ENCODE results near the gene ZNF157. TPM values are rescaled to one million over a fixed set of nuclear protein-coding genes. Genes with fewer than 3 reads are reported as not detected.

The ZNF157 gene
- polyA plus RNA-seq, 2 of the 4 experiments (the other 2 are of a cell fraction) = 0.05 to 0.06 TPM

Small RNA genes lying within 50 kb of the gene (small RNA-seq; reads per million reads assigned to genes)
- gene SNORA11C = 0 to 0.29 (median 0) reads per million in 6 experiments

Other genes with a start within 250 kb of the ZNF157 start
- gene NDUFB11, start 225.9 kb upstream of the ZNF157 start, polyA plus RNA-seq (2011; rRNA removed) = 84.5 and 101 TPM in 2 replicates
- 139 to 147 TPM (median 145 TPM) in 3 replicates for gene NDUFB11, start 225.9 kb upstream of the ZNF157 start, polyA plus RNA-seq (2017; fragmentation: RNase III; extraction: RNeasy Plus Mini Kit Qiagen cat#74134 plus additional on column Dnase treatment)
- 16.4 and 21.1 TPM in 2 replicates for gene RBM10, start 225.4 kb upstream of the ZNF157 start, polyA plus RNA-seq (2011; rRNA removed)
- 29.8 to 35.2 TPM (median 33.0 TPM) in 3 replicates for gene RBM10, start 225.4 kb upstream of the ZNF157 start, polyA plus RNA-seq (2017; fragmentation: RNase III; extraction: RNeasy Plus Mini Kit Qiagen cat#74134 plus additional on column Dnase treatment)
- gene UBA1, start 176.7 kb upstream of the ZNF157 start, polyA plus RNA-seq (2011; rRNA removed) = 160 and 192 TPM in 2 replicates
- gene UBA1, start 176.7 kb upstream of the ZNF157 start, polyA plus RNA-seq (2017; fragmentation: RNase III; extraction: RNeasy Plus Mini Kit Qiagen cat#74134 plus additional on column Dnase treatment) = 188 to 196 TPM (median 192 TPM) in 3 replicates
- gene CDK16, start 151.9 kb upstream of the ZNF157 start, polyA plus RNA-seq (2011; rRNA removed) = 111 and 121 TPM in 2 replicates
- gene CDK16, start 151.9 kb upstream of the ZNF157 start, polyA plus RNA-seq (2017; fragmentation: RNase III; extraction: RNeasy Plus Mini Kit Qiagen cat#74134 plus additional on column Dnase treatment) = 101 to 115 TPM (median 105 TPM) in 3 replicates
- 35.6 and 36.6 TPM in 2 replicates for gene USP11, start 137.6 kb upstream of the ZNF157 start, polyA plus RNA-seq (2011; rRNA removed)
- gene USP11, start 137.6 kb upstream of the ZNF157 start, polyA plus RNA-seq (2017; fragmentation: RNase III; extraction: RNeasy Plus Mini Kit Qiagen cat#74134 plus additional on column Dnase treatment) = 43.5 to 53.3 TPM (median 50.0 TPM) in 3 replicates
- gene ZNF41, start 112.6 kb downstream of the ZNF157 start, polyA plus RNA-seq (2011; rRNA removed) = 6.1 and 6.5 TPM in 2 replicates
- 3.5 to 3.8 TPM (median 3.6 TPM) in 3 replicates for gene ZNF41, start 112.6 kb downstream of the ZNF157 start, polyA plus RNA-seq (2017; fragmentation: RNase III; extraction: RNeasy Plus Mini Kit Qiagen cat#74134 plus additional on column Dnase treatment)
- 37.9 and 60.7 TPM in 2 replicates for gene ARAF, start 190.6 kb downstream of the ZNF157 start, polyA plus RNA-seq (2011; rRNA removed)
- gene ARAF, start 190.6 kb downstream of the ZNF157 start, polyA plus RNA-seq (2017; fragmentation: RNase III; extraction: RNeasy Plus Mini Kit Qiagen cat#74134 plus additional on column Dnase treatment) = 47.2 to 49.0 TPM (median 47.4 TPM) in 3 replicates
- 83.2 and 131 TPM in 2 replicates for gene TIMP1, start 211.9 kb downstream of the ZNF157 start, polyA plus RNA-seq (2011; rRNA removed)
- 139 to 150 TPM (median 144 TPM) in 3 replicates for gene TIMP1, start 211.9 kb downstream of the ZNF157 start, polyA plus RNA-seq (2017; fragmentation: RNase III; extraction: RNeasy Plus Mini Kit Qiagen cat#74134 plus additional on column Dnase treatment)
- gene SYN1, start 249.3 kb downstream of the ZNF157 start, polyA plus RNA-seq (2011; rRNA removed) = not detected in 2 replicates
- gene SYN1, start 249.3 kb downstream of the ZNF157 start, polyA plus RNA-seq (2017; fragmentation: RNase III; extraction: RNeasy Plus Mini Kit Qiagen cat#74134 plus additional on column Dnase treatment) = 0.05 to 0.21 TPM (median 0.14 TPM) in 3 replicates

All from A549 (cell line).